Stimulated activated CD4-positive, alpha-beta T cell treated with anti-CD3 and anti-CD28 coated beads, Interleukin-1b, Interleukin-23, amount 100 ng/mL, for 24 hours (primary cell): Measurements from ENCODE around the gene AHRR.
A peak's percentile ranks its signal among the peaks of the same experiment; 100 is the strongest.
"Not testable (repeated sequence)": the region's sequence is repeated elsewhere in the genome, so short reads cannot be mapped to it uniquely, and the experiment has no call there.

ENCODE experiments used
- DNase-seq, 4 experiments: peaks; one replicate each; pipeline ENCODE4 v3.0.0-alpha.2; 2020; ENCODE audit warnings: low read depth in 4 of 4, low spot score in 1 of 4

AHRR gene

GRCh38 chr5:305459-305858 is 16.1 kb upstream of the AHRR start:
- DNase-seq: no peak

GRCh38 chr5:306011-306805 is 15.3 kb upstream of the AHRR start:
- DNase-seq: no peak

- DNase-seq: no peak
Measured at GRCh38 chr5:307306-307705, 14.2 kb upstream of the AHRR start.

- DNase-seq: no peak
Measured at GRCh38 chr5:307794-308579, 13.5 kb upstream of the AHRR start.

- DNase-seq: no peak
Measured at GRCh38 chr5:308672-309271, 12.7 kb upstream of the AHRR start.

- not testable (repeated sequence) for DNase-seq
Measured at GRCh38 chr5:309831-310230, 11.7 kb upstream of the AHRR start.

DNA sequence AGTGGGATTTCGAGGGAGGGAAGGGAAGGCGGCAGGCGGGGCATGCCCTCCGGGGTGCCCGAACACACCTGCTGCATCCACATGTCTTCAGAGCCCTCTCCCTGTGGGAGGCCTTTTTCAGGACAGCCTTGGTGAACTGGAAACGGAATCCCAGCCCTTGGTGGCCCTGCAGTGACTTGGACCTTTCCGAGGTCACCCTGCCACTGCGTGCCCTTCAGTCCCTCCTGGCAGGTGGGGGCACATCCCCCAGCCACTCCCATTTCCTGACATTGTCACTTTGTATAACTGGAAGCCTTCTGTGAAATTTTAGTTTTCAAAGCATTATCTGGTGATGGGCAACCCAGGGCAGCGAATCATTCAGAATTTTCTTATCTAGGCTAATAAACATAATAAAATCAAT is 11.0 kb upstream of the AHRR start:
- no peak for DNase-seq

DNA sequence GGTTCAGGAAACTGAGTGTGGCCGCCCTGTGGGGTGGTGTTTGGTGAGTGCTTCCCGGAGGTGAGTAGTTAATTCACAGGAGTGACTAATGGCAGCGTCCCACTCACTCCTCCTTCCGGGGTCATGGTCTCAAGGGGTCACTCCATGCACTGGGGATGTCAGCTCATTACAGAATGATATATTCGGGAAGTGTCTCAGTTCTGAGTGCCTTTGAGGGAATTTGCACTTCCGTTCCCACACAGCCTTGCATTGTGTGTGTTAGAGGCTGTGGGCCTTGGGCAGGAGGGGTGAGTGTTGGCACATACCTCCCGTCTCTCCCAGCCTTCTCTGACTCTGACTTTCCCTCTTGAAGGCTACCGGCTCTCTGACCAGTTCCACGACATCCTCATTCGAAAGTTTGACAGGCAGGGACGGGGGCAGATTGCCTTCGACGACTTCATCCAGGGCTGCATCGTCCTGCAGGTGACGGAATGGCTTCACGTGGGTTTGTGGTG is 10.5 kb upstream of the AHRR start:
- DNase-seq: no peak

- no peak for DNase-seq
Measured at GRCh38 chr5:311963-312362, 9.6 kb upstream of the AHRR start.

GRCh38 chr5:312845-313244 is 8.7 kb upstream of the AHRR start:
- DNase-seq: no peak

- DNase-seq: no peak
Measured at GRCh38 chr5:313265-313664, 8.2 kb upstream of the AHRR start.

DNA sequence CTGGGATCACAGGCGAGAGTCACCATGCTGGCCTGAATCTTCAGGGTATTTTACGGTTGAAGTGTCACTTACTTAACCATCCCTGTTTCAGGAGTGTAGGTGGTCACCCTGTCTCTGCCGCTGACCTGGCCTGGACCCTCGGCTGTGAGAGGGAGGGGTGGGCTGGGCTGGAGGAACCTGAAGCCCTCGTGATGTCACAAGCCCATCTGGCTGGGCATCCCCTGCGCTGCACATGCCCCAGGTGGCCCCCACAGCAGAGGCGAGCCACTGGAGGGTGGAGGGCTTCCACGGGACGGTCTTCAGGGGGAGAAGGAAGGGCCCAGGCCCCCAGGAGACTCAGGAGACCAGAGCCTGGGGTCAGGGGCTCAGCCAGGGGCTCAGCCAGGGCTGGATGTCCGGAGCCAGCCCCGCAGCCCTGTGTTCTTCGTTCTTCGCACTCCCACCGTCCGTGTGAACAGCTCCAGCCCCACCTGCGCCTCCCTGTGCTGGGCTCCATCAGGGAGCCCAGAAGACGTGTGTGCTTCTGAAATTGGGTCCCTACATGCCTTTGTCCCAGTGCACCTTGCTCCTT is 7.6 kb upstream of the AHRR start:
- DNase-seq: no peak

GRCh38 chr5:314676-315487 is 6.6 kb upstream of the AHRR start:
- DNase-seq: no peak

GRCh38 chr5:315488-316209 is 5.9 kb upstream of the AHRR start:
- DNase-seq: no peak

DNA sequence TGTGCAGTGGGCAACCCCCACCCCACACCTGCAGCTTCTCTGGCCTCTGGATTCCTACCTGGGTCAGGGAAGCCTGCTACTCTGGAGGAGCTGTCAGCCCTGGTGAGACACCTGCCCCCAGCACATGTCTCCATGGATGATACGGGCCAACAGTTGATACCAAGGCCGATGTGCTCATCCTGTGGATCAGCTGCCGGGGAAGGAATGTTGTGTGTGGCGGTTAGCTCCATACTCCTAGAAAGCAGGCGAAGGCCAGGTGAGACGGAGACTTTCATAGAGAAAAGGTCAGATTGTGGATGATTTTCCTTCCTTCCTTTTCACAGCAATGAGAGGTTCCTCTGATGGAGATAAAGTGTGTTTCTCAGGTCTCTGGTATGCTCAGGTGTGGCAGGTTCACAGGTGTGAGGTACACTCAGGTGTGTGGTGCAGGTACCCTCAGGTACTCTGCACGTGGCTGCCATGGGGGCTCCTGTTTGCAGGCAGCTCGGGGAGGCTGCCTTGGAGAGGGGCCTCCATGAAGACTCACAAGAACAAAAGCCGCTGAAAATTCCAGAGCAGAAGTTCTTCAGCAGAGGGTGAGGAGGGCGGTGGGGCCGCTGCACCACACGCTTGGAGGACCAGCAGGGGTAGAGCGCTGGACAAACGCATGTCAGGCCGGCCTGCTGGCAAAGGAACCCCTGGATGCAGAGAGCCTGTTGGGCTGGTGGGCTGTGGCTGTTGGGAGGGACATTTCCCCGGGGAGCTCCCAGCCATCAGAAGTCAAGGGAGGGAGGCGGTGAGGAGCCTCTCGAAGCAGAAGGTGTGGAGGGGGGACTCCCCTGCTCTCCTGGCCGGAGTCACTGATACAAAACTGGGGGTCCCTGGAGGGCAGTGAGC is 5.1 kb upstream of the AHRR start:
- DNase-seq: no peak

GRCh38 chr5:317086-317811 is 4.3 kb upstream of the AHRR start:
- DNase-seq: peak in 2 of 4 experiments; percentile 36 to 41

DNA sequence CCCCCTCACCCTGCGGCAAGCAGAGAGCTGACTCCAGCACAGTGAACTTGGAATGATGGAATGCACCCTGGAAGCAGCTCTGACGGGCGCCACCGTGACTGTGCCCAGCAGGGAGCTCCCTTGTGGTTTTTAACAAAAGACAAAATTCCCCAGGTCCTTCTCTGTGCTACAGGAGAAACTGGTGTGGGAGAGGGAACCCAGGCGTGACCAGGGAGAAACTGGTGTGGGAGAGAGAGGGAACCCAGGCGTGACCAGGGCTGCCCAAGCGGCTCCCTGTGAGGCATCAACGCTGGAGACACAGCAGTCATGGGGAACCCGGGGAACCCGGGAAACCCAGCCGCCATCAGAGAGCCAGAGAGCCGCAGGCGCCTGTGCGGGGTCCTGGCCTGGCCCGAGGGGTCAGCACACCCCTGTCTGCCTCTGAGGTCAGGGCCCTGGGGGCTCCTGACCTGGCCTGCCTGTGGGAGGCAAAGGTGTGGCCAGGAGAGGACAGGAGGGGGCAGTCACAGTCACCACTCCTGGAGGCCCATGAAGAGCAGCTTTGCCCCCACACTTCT is 3.1 kb upstream of the AHRR start:
- DNase-seq: no peak

DNA sequence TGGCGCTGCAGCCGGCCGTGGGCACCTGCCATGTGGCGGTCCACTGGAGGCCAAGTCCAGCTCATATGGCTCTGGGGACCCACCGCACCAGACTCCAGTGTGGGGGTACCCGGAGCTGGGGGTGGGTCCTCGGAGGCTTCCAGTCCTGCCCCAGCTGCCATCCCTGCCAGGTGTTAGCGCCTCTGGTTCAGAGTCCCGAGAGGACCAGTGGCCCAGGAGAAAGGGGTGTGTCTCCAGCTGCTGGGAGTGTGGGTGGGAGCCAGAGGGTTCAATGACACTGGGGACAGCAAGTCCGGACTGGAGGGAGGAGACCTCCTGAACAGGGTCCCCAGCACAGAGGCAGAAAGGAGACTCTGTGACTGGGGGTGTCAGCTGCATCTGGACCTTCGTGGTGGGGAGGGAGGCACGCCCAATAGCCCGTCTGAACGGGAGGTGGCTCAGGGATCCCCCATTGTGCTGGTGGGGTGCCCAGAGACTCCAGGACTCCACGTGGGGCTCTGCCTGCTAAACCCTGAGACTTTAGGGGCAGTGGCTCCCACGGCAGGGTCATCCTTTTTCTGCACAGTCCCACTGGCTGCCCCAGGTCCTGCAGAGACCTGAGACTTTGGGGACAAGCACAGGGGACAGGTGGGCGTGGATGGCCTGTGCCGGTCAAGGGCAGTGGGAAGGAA is 2.4 kb upstream of the AHRR start:
- DNase-seq: no peak
